ENCODE measurements around the gene VDR.

The VDR gene

GRCh38 chr12:47863985-47864384 is 40.8 kb downstream of the VDR start:
- no peak overlapping the region for H3K4me3 ChIP-seq (ENCODE audit: low read depth in 1 of 2, low read length in 2 of 2)
- TF ChIP-seq EZH2 (IDR thresholded peaks at IDR 0.05; ENCODE audit: borderline replicate concordance, low read depth, low read length, severe bottlenecking), result no peak
- TF ChIP-seq, protein P1, sequence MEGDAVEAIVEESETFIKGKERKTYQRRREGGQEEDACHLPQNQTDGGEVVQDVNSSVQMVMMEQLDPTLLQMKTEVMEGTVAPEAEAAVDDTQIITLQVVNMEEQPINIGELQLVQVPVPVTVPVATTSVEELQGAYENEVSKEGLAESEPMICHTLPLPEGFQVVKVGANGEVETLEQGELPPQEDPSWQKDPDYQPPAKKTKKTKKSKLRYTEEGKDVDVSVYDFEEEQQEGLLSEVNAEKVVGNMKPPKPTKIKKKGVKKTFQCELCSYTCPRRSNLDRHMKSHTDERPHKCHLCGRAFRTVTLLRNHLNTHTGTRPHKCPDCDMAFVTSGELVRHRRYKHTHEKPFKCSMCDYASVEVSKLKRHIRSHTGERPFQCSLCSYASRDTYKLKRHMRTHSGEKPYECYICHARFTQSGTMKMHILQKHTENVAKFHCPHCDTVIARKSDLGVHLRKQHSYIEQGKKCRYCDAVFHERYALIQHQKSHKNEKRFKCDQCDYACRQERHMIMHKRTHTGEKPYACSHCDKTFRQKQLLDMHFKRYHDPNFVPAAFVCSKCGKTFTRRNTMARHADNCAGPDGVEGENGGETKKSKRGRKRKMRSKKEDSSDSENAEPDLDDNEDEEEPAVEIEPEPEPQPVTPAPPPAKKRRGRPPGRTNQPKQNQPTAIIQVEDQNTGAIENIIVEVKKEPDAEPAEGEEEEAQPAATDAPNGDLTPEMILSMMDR (IDR thresholded peaks at IDR 0.05; ENCODE audit: borderline replicate concordance, extremely low read depth, low read length, poor library complexity, severe bottlenecking), result no peak
- no peaks in the 10 kb centered on the region for H3K36me3 ChIP-seq (ENCODE audit: insufficient read depth, low read length)
- H4K20me1 ChIP-seq (ENCODE audit: insufficient read depth, low read length), result no peaks in the 10 kb centered on the region
- H3K4me1 ChIP-seq (ENCODE audit: insufficient read depth, low read length), result no peaks in the 10 kb centered on the region
- no peaks in the 10 kb centered on the region for H3K27me3 ChIP-seq (ENCODE audit: insufficient read depth, low read length, poor library complexity)
- H3K79me2 ChIP-seq (ENCODE audit: insufficient read depth, low read length), result no peaks in the 10 kb centered on the region
- ATAC-seq (ENCODE audit: insufficient read depth, low read depth), result no peak
- no peak overlapping the region for H3K4me2 ChIP-seq (ENCODE audit: insufficient read depth, low read length)
- no peak overlapping the region for H3K27ac ChIP-seq (ENCODE audit: low read length)
- no peaks in the 10 kb centered on the region for H3K9me3 ChIP-seq (ENCODE audit: insufficient read depth, low read length, severe bottlenecking)
- DNase-seq, result no peak
- H2AFZ ChIP-seq (ENCODE audit: low read depth, low read length), result no peak overlapping the region
- H3K9ac ChIP-seq (ENCODE audit: low read depth, low read length), result no peak overlapping the region

DNA sequence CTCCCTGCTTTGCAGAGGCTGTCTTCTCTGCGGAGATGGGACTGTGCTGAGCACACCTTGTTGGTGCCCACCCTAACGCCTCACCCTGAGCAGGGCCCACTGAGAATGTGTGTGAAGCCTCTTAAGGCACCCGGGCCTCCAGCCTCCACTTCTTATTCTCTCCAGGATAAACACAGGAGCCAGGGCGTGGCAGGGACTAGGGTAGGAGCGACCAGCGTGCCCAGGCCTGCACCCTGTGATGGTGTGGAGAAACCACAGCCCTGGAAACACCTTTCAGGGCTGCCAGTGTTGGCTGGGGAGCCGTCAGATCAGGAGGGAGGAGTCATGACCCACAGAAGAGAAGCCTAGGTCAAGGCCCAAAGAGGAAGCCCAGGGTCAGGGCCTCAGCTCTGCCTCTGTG is 41.3 kb downstream of the VDR start:
- no peak overlapping the region for H3K4me3 ChIP-seq (ENCODE audit: low read depth in 1 of 2, low read length in 2 of 2)
- H3K36me3 ChIP-seq (ENCODE audit: insufficient read depth, low read length), result no peaks in the 10 kb centered on the region
- no peak overlapping the region for H3K27ac ChIP-seq (ENCODE audit: low read length)
- no peak for ATAC-seq (ENCODE audit: insufficient read depth, low read depth)
- H3K27me3 ChIP-seq (ENCODE audit: insufficient read depth, low read length, poor library complexity), result no peaks in the 10 kb centered on the region
- TF ChIP-seq, protein P1 (IDR thresholded peaks at IDR 0.05; ENCODE audit: borderline replicate concordance, extremely low read depth, low read length, poor library complexity, severe bottlenecking), result no peak
- no peak for TF ChIP-seq EZH2 (IDR thresholded peaks at IDR 0.05; ENCODE audit: borderline replicate concordance, low read depth, low read length, severe bottlenecking)
- H3K4me1 ChIP-seq (ENCODE audit: insufficient read depth, low read length), result no peaks in the 10 kb centered on the region
- H3K4me2 ChIP-seq (ENCODE audit: insufficient read depth, low read length), result no peak overlapping the region
- H4K20me1 ChIP-seq (ENCODE audit: insufficient read depth, low read length), result no peaks in the 10 kb centered on the region
- DNase-seq, result no peak
- H3K9ac ChIP-seq (ENCODE audit: low read depth, low read length), result no peak overlapping the region
- no peak overlapping the region for H2AFZ ChIP-seq (ENCODE audit: low read depth, low read length)
- H3K9me3 ChIP-seq (ENCODE audit: insufficient read depth, low read length, severe bottlenecking), result no peaks in the 10 kb centered on the region
- no peaks in the 10 kb centered on the region for H3K79me2 ChIP-seq (ENCODE audit: insufficient read depth, low read length)

- H3K4me1 ChIP-seq (ENCODE audit: insufficient read depth, low read length), result no peaks in the 10 kb centered on the region
- H3K36me3 ChIP-seq (ENCODE audit: insufficient read depth, low read length), result no peaks in the 10 kb centered on the region
- H3K9me3 ChIP-seq (ENCODE audit: insufficient read depth, low read length, severe bottlenecking), result no peaks in the 10 kb centered on the region
- no peaks in the 10 kb centered on the region for H3K27me3 ChIP-seq (ENCODE audit: insufficient read depth, low read length, poor library complexity)
- DNase-seq (no peak), ATAC-seq (ENCODE audit: insufficient read depth, low read depth) (no peak)
- no peak overlapping the region for H2AFZ ChIP-seq (ENCODE audit: low read depth, low read length)
- TF ChIP-seq EZH2 (IDR thresholded peaks at IDR 0.05; ENCODE audit: borderline replicate concordance, low read depth, low read length, severe bottlenecking), result no peak
- TF ChIP-seq, protein P1 (IDR thresholded peaks at IDR 0.05; ENCODE audit: borderline replicate concordance, extremely low read depth, low read length, poor library complexity, severe bottlenecking), result no peak
- no peak overlapping the region for H3K4me3 ChIP-seq (ENCODE audit: low read depth in 1 of 2, low read length in 2 of 2)
- no peak overlapping the region for H3K9ac ChIP-seq (ENCODE audit: low read depth, low read length)
- no peak overlapping the region for H3K4me2 ChIP-seq (ENCODE audit: insufficient read depth, low read length)
- no peak overlapping the region for H3K27ac ChIP-seq (ENCODE audit: low read length)
- H4K20me1 ChIP-seq (ENCODE audit: insufficient read depth, low read length), result no peaks in the 10 kb centered on the region
- no peaks in the 10 kb centered on the region for H3K79me2 ChIP-seq (ENCODE audit: insufficient read depth, low read length)
These were observed 41.9 kb downstream of the VDR start for GRCh38 chr12:47862881-47863280.

All from DND-41 (cell line).